NCI-H187 (cell line): ENCODE data around the gene MYADM.
"Not testable (repeated sequence)": the region's sequence is repeated elsewhere in the genome, so short reads cannot be mapped to it uniquely, and the experiment has no call there.

Experiments
- DNase-seq, 2 experiments: peaks; one replicate each; lab custom pipeline; 2025; lab: John Stamatoyannopoulos, UW

MYADM gene, protein sequence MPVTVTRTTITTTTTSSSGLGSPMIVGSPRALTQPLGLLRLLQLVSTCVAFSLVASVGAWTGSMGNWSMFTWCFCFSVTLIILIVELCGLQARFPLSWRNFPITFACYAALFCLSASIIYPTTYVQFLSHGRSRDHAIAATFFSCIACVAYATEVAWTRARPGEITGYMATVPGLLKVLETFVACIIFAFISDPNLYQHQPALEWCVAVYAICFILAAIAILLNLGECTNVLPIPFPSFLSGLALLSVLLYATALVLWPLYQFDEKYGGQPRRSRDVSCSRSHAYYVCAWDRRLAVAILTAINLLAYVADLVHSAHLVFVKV

DNA sequence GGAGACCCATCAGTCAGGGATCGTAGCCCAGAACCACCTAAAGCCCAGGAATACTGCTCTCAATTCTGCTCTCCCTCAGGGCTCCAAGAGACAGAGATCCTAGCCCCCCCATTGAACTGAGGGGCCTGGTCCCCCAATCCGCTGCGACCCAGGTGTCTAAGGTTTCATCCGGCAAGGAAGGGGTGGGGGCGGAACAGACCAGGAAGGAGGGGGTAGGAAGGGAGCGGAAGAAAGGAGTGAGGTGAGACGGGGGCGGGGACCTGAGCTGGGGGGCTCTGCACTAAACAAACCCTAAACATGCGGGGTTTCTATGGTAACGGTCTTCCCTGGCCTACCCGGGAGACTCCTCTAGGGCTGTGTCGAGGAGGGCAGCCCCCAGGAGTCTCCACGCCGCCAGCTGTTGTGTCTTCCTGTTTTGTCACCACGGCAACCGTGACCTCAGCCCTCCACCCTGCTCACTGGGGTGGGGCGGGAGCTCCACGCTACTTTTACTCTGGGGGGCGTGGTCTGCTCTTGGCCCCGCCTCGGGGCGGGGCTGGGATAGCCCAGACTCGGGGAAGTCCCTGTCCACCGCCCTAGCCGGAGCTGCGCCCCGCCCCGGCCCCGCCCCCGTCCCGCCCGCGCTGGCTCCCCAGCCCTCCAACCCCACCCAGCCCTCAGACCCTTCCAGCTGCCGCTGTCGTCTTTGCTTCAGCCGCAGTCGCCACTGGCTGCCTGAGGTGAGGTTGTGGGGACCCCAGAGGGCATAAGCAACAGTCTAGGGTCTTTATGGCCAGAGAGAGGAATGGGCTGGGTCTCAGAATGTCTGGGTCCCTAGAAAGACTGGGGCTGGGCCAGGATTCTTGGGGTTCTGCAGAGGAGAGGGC lies at the start of gene MYADM:
MYADM (plus strand) TSS at position 659 of the 866 bp plus-strand sequence. CDS start 5,647 bp downstream, outside the sequence.
- DNase-seq: no peak

DNA sequence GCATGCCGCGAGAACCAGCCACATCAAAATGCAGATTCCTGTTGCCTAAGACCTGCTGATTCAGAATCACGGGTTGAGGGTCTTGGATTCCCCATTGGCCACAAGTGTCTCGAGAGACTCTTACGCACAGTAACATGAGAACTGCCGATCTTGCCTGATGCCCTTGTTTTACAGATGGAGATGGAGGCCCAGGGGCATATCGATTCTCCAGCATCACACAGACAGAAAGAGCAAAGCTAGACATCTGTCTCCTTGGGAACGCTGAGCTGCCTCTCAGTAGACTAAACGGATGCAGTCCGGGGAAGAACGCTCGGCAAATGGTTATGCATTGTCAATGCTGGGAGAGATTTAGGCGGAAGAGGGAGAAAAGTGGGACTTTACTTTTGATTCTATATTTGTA lies 48.9 kb upstream of the MYADM start:
- DNase-seq: no peak

DNA sequence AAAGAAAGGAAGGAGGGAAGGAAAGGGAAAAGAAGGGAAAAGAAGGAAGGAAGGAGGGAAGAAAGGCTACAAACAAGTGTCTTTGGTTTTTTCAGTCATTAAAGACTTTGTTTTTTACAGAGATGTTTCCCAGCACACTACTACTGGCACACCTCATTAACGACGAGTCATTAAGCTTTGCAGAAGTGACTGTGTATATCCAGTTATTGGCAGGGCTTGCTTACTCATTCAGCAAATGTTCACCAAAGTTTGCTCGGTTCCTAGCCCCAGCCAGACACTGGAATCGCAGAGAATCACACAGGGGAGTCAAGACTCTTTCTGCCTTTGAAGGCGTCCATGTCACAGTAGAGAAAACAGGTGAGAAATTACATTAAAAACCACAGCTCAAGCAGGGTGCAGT lies 47.8 kb upstream of the MYADM start:
- DNase-seq: no peak

DNA sequence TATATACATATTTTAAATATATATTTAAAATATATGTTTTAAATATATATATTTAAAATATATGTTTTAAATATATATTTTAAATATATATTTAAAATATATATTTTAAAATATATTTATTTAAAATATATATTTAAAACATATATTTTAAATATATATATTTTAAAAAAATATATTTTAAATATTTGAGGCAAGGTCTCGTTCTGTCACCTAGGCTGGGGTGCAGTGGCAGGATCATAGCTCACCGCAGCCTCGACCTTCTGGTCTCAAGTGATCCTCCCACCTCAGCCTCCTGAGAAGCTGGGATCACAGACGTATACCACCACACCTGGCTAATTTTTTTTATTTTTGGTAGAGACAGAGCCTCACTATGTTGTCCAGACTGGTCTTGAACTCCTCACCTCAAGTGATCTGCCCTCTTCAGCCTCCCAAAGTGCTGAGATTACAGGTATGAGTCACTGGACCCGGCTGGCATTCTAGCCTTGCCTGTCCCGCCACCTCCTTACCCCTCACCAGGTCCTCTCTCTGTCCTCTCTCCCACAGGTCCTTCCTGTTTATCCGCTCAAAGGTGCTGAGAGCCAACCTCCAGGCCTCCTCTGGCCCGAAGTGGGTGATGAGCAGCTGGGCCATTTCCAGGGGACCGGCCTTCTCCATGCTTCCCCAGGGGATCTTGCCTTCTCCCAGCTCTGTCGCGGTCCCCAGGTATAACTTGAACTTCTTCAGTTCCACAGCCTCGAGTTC lies 44.1 kb upstream of the MYADM start:
- no peak for DNase-seq

DNA sequence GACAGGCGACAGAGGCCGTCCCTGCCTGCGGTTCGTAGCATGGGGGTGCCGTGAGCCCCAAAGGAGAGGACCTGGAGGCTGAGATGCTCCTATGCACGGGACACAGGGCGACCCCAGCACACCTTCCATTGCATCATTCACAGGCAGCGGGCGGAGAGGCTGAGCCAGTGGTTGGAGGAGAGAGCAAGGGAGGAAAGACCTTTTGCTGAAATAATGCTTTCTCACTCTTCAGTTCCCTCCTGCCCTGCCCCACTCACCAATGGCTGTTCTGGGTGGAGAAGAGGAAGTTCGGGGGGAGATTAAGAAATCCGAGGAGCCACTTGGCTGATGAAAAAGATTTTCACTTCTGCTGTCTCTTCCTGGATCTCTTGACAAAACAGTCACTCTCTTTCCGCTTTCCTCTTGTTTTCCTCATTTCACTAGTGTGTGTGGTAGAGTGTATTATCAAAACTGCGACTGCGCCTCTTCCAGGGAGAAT lies 43.5 kb upstream of the MYADM start, which contains the start of gene NLRP12:
NLRP12 (minus strand) TSS at position 181 of the 478 bp plus-strand sequence; CDS start at position 41, 140 bp downstream.
- DNase-seq: no peak

DNA sequence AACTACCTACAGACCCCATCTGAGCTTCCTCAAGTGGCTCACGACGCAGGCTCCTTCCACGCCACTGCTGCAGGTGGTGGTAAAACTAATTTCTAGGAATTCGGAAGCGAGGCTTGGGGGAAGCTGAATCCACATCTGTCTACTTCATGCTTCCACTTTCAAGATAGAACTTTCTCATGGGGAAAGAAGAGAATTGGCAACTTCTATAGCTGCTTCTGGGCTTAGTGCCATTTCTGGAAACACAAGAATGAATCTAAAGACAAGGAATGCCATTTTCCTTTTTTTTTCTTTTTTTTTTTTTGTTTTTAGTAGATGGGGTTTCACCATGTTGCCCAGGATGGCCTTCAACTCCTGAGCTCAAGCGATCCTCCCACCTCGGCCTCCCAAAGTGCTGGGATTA lies 40.8 kb upstream of the MYADM start:
- no peak for DNase-seq

DNA sequence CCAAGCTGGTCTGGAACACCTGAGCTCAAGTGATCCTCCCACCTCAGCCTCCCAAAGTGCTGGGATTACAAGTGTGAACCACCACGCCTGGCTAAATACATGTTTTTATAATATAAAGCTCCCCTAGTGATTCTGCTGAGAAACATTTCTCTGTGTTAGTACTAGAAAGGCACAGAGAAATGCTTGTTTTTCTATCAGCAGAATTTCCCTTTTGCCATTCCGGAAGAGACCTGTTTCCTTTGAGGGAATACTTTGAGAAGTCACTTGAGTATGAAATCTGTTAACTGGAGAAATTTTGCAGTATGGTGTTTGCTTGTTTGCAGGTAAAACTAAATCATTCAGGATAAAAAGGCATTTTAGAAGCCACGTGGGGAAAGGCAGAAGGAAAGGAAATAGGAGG lies 39.2 kb upstream of the MYADM start:
- no peak for DNase-seq

DNA sequence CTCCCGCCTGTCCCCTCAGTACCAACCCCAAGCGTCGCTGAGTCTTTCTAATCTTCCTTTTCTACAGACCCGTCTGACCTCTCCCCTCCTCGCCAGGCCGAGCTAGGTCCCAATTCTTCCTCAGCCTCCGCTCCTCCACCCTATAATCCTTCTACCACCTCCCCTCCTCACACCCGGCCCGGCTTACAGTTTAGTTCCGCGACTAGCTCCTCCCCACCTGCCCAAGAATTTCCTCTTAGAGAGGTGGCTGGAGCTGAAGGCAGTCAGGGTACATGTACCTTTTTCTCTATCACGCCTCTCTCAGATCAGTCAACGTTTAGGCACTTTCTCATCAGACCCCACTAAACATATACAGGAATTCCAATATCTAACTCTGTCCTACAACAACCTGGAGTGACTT lies 34.8 kb upstream of the MYADM start:
- not testable (repeated sequence) for DNase-seq

DNA sequence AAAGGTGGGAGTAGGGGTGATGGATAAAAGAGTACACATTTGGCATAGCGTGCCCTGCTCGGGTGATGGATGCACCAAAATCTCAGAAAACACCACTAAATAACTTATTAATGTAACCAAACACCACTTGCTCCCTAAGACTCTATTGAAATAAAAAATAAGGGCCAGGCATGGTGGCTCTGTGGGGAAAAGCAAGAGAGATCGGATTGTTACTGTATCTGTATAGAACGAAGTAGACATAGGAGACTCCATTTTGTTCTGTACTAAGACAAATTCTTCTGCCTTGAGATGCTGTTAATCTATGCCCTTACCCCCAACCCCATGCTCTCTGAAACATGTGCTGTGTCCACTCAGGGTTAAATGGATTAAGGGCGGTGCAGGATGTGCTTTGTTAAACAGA lies 29.2 kb upstream of the MYADM start:
- DNase-seq: not testable (repeated sequence)

DNA sequence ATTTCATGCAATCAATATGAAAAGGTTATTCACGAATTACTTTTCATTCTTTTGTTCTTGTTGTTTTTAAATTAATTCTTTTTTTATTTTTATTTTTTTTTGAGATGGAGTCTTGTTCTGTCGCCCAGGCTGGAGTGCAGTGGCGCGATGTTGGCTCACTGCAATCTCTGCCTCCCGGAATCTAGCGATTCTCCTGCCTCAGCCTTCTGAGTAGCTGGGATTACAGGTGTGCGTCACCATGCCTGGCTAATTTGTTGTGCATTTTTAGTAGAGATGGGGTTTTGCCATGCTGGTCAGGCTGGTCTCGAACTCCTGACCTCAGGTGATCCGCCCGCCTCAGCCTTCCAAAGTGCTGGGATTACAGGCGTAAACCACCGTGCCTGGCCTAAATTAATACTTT lies 27.4 kb upstream of the MYADM start:
- DNase-seq: not testable (repeated sequence)

DNA sequence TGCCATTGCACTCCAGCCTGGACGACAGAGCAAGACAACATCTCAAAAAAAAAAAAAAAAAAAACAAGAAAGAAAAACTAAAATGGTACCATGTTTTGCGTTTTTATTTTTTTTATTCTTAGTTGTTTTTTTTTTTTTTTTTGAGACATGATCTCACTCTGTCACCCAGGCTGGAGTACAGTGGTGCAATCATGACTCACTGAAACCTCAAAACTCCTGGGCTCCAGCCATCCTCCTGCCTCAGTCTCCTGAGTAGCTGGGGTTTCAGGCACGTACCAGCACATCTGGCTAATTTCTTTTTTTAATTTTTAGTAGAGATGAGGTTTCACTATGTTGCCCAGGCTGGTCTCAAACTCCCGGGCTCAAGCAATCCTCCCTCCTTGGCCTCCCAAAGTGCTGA lies 26.8 kb upstream of the MYADM start:
- not testable (repeated sequence) for DNase-seq

DNA sequence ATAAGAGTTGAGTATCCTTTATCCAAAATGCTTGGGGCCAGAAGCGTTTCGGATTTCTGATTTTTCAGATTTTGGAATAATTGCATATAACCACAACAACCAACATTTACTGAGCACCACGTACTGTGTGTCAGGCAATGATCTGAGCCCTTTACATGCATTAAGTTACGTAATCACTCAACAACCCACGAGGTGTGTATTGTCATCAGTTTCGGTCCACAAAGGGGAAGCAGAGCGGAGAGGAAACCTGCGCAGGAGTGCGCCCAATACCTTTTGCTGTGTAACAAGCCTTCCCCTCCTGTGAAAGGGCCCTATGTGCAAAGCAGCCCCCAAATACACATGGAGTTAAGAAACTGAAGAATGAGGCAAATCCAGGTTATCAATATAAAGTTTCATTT lies 22.8 kb upstream of the MYADM start:
- no peak for DNase-seq

DNA sequence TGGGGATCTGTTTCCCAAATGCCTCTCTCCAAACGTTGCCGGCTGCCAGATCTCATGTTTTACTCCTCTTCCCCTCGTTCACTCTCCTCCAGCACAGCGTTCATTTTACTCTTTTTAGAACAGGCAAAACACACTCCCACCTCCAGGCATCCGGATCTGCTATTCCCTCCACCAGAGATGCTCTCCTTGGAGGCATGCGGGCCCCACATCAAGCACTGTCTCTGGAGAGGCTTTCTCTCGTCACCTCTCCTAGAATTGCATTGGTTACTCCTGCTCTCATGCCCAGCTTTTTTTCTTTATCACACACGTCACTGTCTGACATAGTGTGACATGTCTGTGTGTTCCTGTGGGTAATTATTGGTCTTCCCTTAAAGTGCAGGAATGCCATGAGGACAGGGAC lies 20.1 kb upstream of the MYADM start:
- no peak for DNase-seq

DNA sequence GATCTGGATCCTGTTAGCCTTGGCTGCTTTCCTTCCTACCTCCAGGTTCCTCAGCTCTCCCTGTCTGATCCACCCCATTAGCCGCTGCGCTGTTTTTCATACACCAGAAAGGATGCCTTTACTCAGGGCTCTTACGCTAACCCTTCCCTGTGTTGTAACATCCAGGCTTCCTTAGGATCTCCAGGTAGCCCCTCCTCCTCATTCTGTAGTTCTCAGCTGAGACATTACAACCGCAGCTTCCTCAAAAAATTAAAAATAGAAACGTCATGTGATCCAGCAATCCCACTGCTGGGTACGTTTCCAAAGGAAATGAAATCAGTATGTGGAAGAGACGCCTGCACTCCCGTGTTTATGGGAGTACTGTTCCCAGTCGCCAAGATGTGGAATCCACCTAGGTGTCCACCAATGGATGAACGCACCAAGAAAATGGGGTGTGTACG lies 18.4 kb upstream of the MYADM start:
- no peak for DNase-seq

DNA sequence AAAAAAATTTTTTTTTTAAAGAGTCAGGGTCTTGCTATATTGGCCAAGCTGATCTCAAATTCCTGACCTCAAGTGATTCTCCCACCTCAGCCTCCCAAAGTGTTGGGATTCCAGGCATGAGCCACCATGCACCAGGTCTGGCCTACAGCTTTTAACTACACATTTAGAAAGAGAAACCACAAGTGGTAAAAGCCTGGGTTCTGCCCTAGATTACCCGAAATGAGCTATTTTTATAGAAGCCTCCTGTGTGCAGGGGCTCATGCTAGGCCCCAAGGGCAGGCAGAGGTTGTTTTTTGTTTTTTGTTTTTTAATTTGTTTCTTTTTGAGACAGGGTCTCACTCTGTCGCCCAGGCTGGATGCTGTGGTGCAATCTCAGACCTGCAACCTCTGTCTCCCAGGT lies 14.0 kb upstream of the MYADM start:
- no peak for DNase-seq

DNA sequence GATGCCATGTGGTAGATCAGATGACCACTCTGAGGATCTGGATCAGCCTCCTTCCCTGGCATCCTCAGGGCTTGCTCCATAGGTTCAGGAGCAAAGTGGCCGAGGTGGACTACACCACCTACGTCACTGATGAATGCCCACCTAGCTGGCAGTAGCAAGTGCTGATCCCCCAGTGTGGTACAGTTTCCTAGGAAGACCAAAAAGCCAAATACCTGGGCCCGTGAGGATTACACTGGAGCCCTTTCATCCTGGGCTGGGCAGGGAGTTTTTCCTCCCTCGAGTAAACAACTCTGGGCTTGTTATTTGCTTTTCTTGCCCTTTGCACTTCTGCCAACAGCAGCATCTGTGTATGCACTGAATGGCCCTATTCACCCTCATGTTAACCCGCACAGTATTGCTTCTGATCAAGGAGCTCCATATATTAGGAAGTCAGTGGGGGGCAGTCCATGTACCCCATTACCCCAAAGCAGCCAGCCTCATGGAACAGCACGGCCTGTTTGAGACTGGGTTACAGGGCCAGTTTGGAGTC lies 3.3 kb upstream of the MYADM start:
- no peak for DNase-seq

DNA sequence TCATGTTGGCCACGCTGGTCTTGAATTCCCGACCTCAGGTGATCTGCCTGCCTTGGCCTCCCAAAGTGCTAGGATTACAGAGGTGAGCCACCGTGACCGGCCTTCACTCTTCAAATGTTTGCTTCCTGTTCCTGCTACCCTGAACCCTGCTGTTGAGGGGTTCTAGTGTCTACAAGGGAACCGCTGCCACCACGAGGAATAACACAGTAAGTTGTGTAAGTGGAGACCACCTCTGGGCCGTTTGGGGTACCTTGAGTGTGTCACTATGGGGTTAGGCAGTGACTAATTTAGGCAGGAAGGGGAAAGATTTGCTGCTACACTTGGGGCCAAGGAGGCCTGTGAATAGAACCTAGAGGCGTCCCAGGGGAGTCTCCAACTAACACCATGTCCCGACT lies 2.2 kb upstream of the MYADM start:
- no peak for DNase-seq

DNA sequence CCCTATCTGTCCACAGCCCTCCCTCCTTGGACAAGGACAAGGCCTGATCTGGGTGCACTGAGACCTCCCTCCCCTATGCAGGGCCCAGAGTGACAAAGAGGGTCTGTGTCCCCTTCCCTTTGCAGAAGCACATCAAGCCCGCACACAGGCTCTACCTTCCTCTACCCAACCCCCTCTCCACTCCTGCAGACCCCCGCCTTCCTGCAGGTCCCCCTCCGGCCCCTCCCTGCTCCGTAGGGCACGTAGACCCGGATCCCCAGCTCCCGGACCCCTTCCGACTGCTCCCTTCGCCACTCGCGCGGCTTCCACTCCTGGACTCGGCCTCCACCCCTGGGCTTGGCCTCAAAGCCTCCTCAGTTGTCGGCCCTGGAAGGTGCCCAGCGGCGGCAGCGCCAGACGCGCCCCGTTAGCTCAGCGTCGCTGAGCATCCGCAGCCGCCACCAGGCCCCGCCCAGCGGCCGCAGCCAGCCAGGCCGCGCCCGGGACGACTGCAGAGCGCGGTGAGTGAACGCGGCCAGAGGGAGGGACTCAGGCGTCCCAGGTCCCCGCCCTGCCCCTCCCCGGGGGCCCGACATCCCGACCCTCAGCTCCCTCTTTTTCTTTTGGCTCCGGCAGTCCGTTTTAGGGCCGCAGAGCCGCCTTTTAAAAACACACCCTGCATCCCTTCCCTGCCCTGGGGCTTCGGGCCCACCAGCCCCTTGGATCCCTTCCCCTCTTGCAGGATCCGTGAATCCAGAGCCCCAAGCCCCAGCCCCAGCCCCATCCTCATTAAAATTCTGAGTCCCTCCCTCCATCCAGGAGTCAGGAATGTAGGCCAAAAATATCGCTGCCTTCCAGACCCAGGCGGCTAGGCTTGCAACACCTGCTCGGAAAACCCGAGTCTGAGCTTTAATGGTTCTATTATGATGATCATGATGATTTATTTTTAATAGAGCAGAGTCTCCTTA lies 1.5 kb upstream of the MYADM start:
- no peak for DNase-seq

DNA sequence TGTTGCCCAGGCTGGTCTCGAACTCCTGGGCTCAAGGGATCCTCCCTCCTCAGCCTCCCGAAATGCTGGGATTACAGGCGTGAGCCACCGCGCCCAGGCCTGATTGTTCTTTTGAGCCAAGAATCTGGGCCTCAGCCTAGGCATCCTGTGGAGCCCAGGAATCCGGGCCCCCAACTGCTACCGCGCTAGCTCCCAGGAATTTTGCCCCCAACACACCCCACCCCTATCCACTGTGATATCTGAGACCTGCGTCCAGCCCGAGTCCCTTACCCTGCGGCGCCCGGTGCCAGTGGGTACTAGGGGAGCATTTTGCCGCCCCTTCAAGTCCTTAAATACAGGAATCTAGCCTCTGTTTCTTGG lies 838 bp upstream of the MYADM start:
- no peak for DNase-seq

DNA sequence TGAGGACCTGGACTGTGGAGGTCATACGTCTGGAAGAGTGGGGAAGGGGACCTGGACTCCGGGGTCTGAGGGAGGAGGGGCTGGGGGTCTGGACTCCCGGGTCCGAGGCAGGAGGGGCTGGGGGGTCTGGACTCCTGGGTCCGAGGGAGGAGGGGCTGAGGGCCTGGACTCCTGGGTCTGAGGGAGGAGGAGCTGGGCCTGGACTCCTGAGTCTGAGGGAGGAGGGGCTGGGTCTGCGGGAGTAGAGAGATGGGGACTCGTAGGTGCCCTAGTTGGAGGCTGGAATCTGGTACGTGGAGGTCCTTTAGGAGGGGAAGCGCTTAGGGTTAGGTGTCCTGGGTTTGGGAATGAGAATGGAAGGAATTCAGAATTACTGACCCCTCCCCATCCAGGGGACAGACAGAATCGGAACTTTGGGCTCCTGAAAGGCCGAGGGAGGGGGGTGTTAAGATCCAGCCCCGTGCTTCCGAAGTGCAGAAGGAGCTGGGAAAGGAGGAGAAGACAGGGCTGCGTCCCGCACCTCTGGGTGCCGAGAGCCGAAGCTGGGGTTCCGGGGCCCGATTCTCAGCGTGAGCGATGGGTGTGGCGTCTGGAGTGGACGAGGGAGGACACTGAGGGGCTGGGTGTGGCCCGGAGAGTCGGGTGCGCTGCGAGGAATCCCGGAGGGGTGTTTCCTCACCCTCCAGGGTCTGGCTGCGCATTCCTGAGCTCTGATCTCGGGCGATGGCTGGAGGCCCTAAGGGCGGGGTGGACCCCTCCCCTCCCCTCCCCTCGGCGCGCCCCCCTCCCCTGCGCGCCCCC lies 608 bp downstream of the MYADM start:
- DNase-seq: no peak
